Activated CD8-positive, alpha-beta T cell treated with anti-CD3 and anti-CD28 coated beads for 36 hours (primary cell): ENCODE results near the gene COLEC12. TPM values are rescaled to one million over a fixed set of nuclear protein-coding genes. Genes with fewer than 3 reads are reported as not detected.

Experiments
- ATAC-seq: fragments of 200-7000 bp; cut with Tn5 transposase; one replicate; pipeline ENCODE4 v1.10.0; 2021; ENCODE audit warnings: mild to moderate bottlenecking, moderate library complexity
- CTCF ChIA-PET: fragments of 350-600 bp; sonication (Branson Sonifier 250); formaldehyde crosslinking; loops from one replicate; lab custom pipeline; 2021; ENCODE audit warnings: antibody characterized with exemption; lab: Charles Lee
- POLR2A ChIA-PET: fragments of 350-600 bp; sonication (Branson Sonifier 250); formaldehyde crosslinking; loops from one replicate; lab custom pipeline; 2021; ENCODE audit warnings: antibody characterized with exemption; lab: Charles Lee
- DNase-seq: peaks from one replicate; pipeline ENCODE4 v3.0.0-alpha.2; 2020
- H3K27ac Mint-ChIP-seq: one replicate; pipeline ENCODE4 v1.8.0; 2021; ENCODE audit warnings: mild to moderate bottlenecking, mixed read lengths
- H3K27me3 Mint-ChIP-seq: one replicate; pipeline ENCODE4 v1.8.0; 2021; ENCODE audit warnings: mixed read lengths
- H3K36me3 Mint-ChIP-seq: one replicate; pipeline ENCODE4 v1.8.0; 2021; ENCODE audit warnings: low read depth, mixed read lengths
- H3K4me1 Mint-ChIP-seq: one replicate; pipeline ENCODE4 v1.8.0; 2021; ENCODE audit warnings: low read depth, mixed read lengths
- H3K4me3 Mint-ChIP-seq: one replicate; pipeline ENCODE4 v1.8.0; 2021; ENCODE audit warnings: mild to moderate bottlenecking, moderate library complexity, mixed read lengths
- H3K9me3 Mint-ChIP-seq: one replicate; pipeline ENCODE4 v1.8.0; 2021; ENCODE audit warnings: mixed read lengths
- CTCF ChIP-seq: fragments of 200-600 bp; IDR thresholded peaks from one replicate; pipeline ENCODE4 v1.8.0; 2022; ENCODE audit warnings: antibody characterized with exemption, mild to moderate bottlenecking
- intact Hi-C: fragments of 100-400 bp; cut with micrococcal nuclease; formaldehyde crosslinking; loops from one replicate; pipeline ENCODE4 v1.10.0; 2022
- total RNA-seq, 2 experiments: library from RNA; stranded (reverse); gene quantifications; one replicate each; pipeline ENCODE4 v1.2.3, GENCODE V29; 2021

Gene COLEC12
- total RNA-seq, 2 experiments from 2014 or later: not detected

- Mint-ChIP-seq H3K27me3 (no peaks in the 10 kb centered on the region), H3K36me3 (no peaks in the 10 kb centered on the region), H3K4me1 (no peaks in the 10 kb centered on the region), H3K4me3 (no peak overlapping the region), H3K27ac (no peak overlapping the region), H3K9me3 (no peaks in the 10 kb centered on the region)
- ChIA-PET CTCF (no interaction called here), POLR2A (interaction anchor here (0.6 kb wide), 1 partner anchor 339 kb away, joined by 3 read pairs; no protein-coding TSS in a partner anchor)
- TF ChIP-seq CTCF: no peak
- ATAC-seq: no peak
- intact Hi-C loops: no loop called here
- no peak for DNase-seq
Observed at GRCh38 chr18:362311-363290, 137.9 kb downstream of the COLEC12 start.

DNA sequence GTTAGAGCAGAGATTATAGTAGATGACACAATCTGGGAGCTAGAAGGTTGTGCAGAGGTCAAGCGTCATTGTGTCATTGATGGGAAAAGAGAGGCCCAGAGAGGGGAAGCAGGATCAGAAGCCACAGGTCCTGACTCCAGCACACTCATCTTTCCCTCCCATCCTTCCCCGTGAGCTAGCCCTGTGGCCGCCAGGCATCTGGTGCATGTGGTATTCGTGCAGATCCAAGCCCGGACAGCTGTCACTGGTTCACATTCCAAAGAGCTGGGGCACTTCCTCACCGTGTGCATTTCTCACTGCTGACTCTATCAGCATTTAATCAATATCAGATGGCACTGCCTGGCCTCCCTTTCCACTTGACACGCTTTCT lies 138.6 kb downstream of the COLEC12 start:
- no peak for DNase-seq
- ChIA-PET POLR2A (no interaction called here), CTCF (no interaction called here)
- Mint-ChIP-seq H3K4me3 (no peak overlapping the region), H3K27ac (no peak overlapping the region), H3K27me3 (no peaks in the 10 kb centered on the region), H3K4me1 (no peaks in the 10 kb centered on the region), H3K9me3 (no peaks in the 10 kb centered on the region), H3K36me3 (no peaks in the 10 kb centered on the region)
- no peak for TF ChIP-seq CTCF
- no peak for ATAC-seq
- intact Hi-C loops: no loop called here

DNA sequence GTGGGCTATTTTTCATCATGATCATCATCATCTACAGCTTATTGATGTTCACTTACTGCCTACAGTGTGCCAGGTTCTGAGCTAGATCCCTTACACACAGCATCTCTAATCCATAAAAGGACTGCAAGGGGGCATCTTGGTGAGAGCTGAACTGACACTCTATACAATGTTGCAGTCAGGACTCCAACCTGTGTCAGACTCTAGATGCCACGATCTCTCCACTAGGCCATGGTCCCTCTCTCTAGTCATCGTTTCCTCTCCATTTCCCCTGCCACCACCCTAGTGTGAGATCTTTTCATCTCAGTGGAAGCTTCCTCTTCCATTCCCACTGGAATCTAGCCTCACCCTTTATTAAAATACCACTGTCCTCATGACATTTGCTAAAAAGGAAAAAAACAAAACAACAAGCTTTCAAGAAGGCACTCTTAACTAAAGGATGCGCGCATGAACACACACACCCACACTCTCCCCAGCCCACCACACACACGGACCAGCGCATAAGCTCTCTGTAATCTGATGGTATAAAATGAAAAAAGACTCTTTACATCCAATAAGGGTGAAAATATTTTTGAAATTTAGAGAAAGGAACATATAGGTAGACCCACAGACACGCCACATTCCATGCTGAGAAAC lies 139.3 kb downstream of the COLEC12 start:
- Mint-ChIP-seq H3K4me1 (no peaks in the 10 kb centered on the region), H3K9me3 (no peaks in the 10 kb centered on the region), H3K36me3 (no peaks in the 10 kb centered on the region), H3K27ac (no peak overlapping the region), H3K4me3 (no peak overlapping the region), H3K27me3 (no peaks in the 10 kb centered on the region)
- TF ChIP-seq CTCF: no peak
- intact Hi-C loops: no loop called here
- ATAC-seq (no peak), DNase-seq (no peak)
- ChIA-PET POLR2A (no interaction called here), CTCF (interaction anchor here (1.3 kb wide), 1 partner anchor 263 kb away, joined by 3 read pairs; no protein-coding TSS in a partner anchor)

DNA sequence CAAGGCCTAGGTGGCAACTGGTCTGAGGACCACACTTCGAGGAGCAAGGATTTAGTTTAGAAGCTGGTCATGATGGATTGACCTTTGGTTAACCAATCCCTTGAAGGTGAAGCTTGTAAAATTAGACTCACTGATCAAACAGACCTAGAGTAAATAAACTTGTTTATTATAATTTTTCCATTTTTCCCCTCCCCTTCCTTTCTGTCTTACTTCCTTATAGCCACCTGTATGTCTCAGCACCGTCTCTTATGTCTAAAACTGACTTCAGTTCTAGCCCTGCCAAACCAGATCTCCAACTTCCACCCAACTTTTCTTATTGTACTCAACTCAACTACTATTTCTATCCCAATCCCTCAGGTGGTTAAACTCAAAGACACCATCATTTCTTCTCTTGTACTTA lies 139.8 kb downstream of the COLEC12 start:
- H3K36me3 Mint-ChIP-seq: no peaks in the 10 kb centered on the region
- H3K9me3 Mint-ChIP-seq: no peaks in the 10 kb centered on the region
- H3K27me3 Mint-ChIP-seq: peaks cover 4% of the 10 kb centered on the region
- CTCF ChIA-PET: interaction anchor here (1.3 kb wide), 1 partner anchor 264 kb away, joined by 3 read pairs; no protein-coding TSS in a partner anchor
- POLR2A ChIA-PET: no interaction called here
- intact Hi-C loops: no loop called here
- no peaks in the 10 kb centered on the region for H3K4me1 Mint-ChIP-seq
- ATAC-seq (no peak), DNase-seq (no peak)
- H3K27ac Mint-ChIP-seq: no peak overlapping the region
- H3K4me3 Mint-ChIP-seq: no peak overlapping the region
- TF ChIP-seq CTCF: no peak

GRCh38 chr18:356778-357177 lies 143.7 kb downstream of the COLEC12 start:
- DNase-seq (no peak), ATAC-seq (no peak)
- TF ChIP-seq CTCF: no peak
- Mint-ChIP-seq H3K27ac (no peak overlapping the region), H3K36me3 (no peaks in the 10 kb centered on the region), H3K9me3 (no peaks in the 10 kb centered on the region), H3K4me3 (no peak overlapping the region), H3K4me1 (no peaks in the 10 kb centered on the region), H3K27me3 (peaks cover 7% of the 10 kb centered on the region)
- CTCF ChIA-PET: no interaction called here
- POLR2A ChIA-PET: no interaction called here
- intact Hi-C loops: no loop called here
